Esophagus muscularis mucosa (tissue), 4 donors: ENCODE measurements around the gene KCNAB1.

Source experiments
- CTCF ChIP-seq, 3 experiments: fragments of 200-600 bp in 2 of 3; fragments of 450-650 bp in 1 of 3; sonication (generic) in 2 of 3; IDR thresholded peaks; one replicate each; pipeline ENCODE4 v1.5.1; 2017 to 2019; ENCODE audit warnings: antibody characterized with exemption in 3 of 3, mild to moderate bottlenecking in 2 of 3, moderate library complexity in 1 of 3
- EP300 ChIP-seq: sonication (generic); formaldehyde crosslinking; IDR thresholded peaks from one replicate; pipeline ENCODE4 v1.6.1; 2017; ENCODE audit warnings: antibody characterized with exemption
- POLR2A ChIP-seq: fragments of 450-650 bp; IDR thresholded peaks from one replicate; pipeline ENCODE4 v1.6.1; 2017; ENCODE audit warnings: antibody characterized with exemption, moderate library complexity, mild to moderate bottlenecking, low read depth

- TF ChIP-seq CTCF (IDR thresholded peaks at IDR 0.05) = no peak
- no peak for TF ChIP-seq EP300
- TF ChIP-seq POLR2A = no peak
Observed at GRCh38 chr3:156106721-156107373, 13.5 kb upstream of the KCNAB1 start.
